HG03520 (cell line): ENCODE measurements around the gene NFKBIE.
"Not testable (repeated sequence)": the region's sequence is repeated elsewhere in the genome, so short reads cannot be mapped to it uniquely, and the experiment has no call there.

Source experiments
- ATAC-seq: cut with Tn5 transposase; IDR thresholded peaks from one replicate; pipeline ENCODE4 v1.9.1; 2021; ENCODE audit warnings: mild to moderate bottlenecking, moderate library complexity; ENCODE audit not compliant: unreplicated experiment

Gene NFKBIE

DNA sequence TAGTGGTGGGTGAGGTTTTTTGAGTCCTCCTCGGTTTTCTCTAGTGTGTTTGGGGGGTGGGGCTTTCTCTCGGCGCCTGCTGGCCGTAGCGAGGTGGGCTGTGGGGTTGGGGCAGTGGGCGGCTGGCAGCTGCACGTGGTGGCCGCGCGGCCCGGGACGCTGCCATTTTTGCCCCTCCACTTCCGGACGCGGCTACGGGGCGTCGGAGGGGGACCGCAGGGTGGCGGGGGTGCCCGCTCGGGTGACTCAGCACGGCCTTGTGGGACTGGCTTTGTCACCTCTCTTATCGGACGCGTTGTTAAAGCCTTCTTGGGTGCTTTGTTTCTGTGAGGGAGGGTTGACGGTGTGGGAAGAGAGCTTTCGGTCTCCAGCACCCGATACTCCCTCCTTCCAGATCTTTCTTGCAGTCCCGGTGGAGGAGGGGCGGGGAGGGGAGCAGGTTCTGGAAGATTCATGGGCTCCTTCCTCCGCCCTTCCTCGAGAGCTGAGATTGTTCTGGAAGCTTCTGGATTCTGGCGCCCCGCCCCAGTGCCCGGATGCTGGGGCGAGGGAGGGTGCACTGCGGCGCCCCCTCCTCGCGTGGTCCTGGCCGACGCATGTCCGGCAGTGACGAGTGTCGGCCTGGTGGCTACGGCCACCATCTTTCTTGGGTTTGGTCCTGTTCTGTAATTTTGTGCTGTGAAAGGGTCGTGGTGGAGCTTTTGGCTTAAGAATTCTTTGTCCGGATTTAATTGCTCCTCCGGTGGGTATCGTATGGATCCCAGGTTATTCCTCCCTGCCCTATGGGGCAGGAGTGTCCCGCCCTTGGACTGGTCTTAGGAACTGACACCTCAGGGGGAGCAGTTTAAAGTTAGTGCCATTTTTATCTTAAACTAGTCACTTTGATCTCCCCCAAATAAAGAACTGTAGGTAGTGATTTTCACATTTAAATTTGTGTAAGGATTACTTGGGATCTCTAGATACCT, 17.7 kb downstream of the NFKBIE start:
- ATAC-seq = peak; percentile 30

DNA sequence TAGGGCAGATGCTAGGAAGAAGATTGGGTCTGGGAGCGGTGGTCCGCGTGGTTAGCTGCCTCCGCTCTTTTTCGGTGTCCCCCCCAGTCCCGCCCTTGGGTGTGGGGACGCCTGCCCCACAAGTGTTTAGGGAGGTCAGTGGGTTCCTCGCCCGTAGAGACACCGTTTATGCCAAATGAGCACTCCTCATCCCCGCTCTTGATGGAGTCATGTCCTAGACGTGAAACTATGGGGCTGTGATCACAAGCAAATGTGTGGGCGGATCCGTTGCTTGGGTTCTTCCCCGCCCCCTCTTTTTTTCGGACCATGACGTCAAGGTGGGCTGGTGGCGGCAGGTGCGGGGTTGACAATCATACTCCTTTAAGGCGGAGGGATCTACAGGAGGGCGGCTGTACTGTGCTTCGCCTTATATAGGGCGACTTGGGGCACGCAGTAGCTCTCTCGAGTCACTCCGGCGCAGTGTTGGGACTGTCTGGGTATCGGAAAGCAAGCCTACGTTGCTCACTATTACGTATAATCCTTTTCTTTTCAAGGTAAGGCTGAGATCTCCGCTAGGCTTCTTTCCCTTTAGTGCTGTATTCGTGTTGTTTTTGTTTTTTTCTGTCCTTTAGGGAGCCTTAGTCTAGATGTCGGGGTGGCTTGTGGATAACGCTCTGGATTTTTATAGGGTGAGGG, 18.6 kb downstream of the NFKBIE start, which contains the start of gene HSP90AB1:
Gene HSP90AB1, plus strand, starts transcription at position 439 of the 675 bp plus-strand sequence. CDS start 1,529 bp downstream, outside the sequence.
- ATAC-seq = peak; percentile 60

DNA sequence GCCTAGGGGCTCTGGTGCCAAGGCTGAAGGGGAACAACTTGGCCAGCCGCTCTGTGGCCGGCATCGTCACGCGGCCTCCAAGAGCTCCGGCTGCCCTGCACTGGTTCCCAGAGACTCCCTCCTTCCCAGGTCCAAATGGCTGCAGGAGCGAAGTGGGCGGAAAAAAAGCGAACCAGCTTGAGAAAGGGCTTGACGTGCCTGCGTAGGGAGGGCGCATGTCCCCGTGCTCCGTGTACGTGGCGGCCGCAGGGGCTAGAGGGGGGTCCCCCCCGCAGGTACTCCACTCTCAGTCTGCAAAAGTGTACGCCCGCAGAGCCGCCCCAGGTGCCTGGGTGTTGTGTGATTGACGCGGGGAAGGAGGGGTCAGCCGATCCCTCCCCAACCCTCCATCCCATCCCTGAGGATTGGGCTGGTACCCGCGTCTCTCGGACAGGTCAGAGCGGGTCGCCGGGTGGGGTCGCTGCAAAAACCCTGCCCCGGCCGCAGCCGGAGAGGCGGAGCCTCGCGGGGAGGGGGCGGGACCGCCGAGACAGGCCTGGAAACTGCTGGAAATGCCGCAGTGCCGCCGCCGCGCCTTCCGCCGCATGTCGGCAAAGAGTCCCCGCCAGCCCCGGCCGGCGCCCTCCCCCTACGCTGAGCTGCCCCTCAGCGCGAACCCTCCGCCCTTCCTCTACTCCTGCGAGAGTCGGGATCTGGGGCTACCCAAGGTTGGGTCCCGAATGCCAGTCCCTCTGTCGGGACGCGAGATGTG, 19.3 kb downstream of the NFKBIE start:
- peak; percentile 36 for ATAC-seq

DNA sequence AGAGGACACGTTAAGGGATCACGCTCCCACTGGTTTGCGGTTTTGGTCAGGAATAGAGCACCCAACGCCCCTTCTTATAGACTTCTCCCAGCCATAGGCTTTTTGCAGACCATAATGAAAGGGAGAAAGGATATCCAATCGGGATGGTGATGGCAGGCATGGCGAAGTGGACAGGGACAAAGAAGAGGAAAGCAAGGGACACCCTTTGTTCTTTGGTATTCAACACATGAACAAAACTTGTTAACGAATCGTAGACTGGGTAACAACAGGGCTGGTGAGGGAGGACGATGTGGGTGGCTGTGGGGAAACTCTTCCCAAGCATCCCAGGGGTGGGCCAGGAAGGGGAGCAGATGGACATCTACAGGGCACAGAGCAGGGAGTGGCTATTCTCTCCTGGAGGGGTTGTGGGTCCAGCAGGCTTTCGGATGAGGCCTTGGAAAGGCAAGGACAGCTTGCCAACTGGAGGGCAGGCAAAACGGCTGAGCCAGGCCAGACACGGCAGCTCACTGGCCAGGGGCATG, 19.9 kb downstream of the NFKBIE start:
- ATAC-seq = no peak

DNA sequence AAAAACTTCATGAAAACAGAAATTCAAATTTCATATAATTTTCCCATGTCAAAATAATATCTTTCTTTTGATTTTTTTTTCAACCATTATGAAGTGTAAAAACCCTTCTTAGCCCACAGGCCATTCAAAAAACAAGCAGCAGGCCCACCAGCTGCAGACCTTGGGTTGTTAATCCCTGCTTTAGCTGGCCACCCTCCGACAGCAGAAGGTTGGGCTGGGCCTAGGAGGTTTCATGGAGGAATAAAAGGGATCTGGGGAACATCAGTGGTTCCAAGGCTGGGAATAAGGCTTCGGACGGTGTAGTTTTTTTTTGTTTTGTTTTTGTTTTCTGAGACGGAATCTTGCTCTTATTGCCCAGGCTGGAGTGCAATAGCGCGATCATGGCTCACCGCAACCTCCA, 22.0 kb downstream of the NFKBIE start:
- no peak for ATAC-seq

DNA sequence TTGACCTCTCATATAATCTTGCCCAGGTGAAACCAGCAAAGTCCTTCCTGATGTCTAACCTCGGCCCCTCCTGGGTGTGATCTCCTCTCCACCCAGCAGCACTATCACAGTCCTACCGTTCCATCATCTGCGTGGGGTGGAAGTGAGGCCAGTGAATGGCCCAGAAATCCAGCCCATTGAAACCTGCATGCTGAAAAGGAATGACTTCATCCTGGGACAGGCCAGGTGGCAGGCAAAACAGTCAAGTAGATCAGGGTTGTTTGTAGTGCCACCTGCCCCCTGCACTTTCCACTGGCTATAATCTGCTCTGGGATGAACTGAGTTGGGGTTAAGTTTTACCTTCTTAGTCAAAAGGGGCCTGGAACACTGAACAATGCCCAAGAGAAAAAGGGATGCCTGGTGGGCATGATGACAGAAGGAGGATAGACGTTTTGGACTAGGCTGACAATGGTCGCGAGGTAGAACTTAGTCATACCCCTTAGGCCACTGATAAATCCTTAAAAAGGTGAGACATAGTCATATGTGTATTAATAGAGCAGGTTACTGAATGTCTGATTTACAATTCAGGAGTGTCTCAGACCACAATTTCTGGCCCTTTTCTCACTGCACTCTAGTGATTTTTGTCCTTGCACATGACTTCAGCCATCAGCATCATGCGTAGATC, 26.5 kb downstream of the NFKBIE start:
- no peak for ATAC-seq

DNA sequence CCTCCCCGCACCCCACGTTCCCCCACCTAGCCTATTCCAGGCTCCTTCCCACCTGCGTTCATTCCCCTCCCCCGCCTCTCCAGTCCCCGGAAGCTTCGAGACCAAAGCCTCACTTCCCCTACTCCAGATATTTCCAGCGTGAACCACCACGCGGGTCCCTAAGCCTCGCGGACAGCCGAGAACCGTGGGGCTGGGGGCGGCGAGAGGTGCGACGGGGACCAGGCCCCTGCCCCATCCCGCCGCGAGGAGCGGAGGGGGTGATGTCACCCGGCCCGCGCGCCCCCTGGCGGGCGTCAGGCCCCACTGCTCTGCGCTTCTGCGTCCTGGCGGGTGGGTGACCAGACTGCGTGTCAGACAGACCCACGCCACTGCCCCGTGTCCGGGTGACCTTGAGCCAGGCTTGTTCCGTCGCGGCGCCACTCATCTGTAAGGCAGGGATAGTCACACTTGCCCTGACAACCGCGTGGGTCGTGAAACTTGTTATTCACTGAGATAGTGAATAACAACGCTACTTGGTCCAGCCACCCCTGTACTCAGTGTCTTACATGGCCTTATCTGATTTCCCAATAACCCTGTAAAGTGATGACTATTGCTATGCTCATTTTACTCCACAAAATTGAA, 27.4 kb downstream of the NFKBIE start:
- peak; percentile 74 for ATAC-seq

DNA sequence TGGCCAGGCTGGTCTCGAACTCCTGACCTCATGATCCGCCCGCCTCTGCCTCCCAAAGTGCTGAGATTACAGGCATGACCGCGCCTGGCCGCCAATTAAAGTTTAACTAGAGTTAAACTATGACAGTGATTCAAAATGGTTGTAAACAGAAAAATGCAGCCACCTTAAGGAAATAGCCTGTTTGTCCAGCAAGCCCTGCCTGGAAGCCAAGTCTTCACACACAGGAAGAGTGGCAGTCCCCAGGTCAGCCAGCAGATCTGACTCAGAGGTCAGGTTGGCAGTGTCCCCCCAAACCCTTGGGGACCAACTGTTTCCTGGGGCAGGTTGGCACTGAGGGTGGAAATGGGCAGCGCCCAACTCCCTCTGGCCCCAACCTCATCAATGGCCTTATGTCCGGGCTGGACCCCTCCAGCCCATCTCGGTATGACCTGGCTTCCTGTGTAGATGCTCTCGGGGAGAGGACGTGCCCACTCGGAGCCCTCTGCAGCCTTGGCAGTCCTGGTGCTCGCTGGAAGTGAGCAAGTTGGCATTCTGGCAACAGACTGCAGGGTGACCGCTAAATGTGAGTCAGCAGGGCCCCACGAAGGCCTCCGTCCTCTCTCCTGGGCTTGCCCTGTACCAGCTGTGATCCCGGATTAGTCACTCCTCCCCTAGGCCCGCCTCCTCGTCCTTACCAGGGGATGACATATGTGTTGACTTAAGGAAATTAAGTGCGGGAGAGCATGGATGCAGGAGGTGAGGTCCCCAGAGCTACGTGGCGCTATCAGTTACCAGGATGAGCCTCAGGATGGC, 28.1 kb downstream of the NFKBIE start:
- ATAC-seq = peak; percentile 35

DNA sequence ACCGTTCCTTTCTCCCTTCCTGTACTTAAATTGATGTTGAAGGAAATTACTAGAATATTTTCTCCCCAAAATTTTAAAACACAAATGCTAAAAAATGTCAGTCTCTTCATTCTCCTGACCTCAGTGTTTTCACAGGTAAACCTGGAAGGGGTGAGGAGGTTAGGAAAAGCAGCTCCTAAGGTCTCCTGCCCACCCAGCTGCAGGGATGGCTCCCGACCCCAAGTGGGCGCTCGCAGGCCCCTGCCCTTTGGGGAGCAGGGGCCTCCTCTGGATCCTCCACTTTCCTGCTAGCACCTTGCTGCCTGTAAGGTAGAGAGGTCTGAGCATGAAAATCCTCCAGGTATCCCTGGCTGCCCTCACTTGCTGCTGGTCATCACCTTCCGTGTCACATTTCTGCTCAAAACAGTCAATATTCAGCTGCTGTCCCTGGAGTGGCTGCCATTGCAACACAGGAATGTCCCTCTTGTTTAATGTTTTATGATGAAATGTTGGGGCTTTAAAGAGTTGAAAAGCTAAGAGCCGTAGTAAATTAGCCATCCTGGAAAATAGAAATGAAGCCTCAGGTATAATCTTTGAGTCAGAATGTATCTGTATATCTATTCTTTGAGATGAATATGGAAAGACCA, 29.3 kb downstream of the NFKBIE start:
- no peak for ATAC-seq

DNA sequence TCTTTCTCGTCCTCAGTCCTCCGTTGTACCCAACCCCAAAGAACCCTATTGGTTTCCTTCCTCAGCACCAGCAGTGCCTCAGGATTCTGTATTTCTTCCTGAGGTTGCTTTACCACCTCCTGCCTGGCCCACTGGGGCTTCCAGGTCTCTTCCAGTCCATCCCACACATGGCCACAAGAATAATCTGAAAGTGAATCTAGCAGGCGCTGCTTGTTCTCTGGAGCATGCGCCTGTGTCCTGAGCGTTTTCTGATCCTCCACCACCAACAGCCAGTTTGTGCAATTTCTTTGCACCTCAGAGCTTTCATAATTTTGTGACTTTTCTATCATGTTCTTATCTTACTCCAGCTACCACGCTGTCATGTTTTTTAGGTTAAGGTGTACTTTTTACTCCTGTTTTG, 30.1 kb downstream of the NFKBIE start:
- no peak for ATAC-seq

DNA sequence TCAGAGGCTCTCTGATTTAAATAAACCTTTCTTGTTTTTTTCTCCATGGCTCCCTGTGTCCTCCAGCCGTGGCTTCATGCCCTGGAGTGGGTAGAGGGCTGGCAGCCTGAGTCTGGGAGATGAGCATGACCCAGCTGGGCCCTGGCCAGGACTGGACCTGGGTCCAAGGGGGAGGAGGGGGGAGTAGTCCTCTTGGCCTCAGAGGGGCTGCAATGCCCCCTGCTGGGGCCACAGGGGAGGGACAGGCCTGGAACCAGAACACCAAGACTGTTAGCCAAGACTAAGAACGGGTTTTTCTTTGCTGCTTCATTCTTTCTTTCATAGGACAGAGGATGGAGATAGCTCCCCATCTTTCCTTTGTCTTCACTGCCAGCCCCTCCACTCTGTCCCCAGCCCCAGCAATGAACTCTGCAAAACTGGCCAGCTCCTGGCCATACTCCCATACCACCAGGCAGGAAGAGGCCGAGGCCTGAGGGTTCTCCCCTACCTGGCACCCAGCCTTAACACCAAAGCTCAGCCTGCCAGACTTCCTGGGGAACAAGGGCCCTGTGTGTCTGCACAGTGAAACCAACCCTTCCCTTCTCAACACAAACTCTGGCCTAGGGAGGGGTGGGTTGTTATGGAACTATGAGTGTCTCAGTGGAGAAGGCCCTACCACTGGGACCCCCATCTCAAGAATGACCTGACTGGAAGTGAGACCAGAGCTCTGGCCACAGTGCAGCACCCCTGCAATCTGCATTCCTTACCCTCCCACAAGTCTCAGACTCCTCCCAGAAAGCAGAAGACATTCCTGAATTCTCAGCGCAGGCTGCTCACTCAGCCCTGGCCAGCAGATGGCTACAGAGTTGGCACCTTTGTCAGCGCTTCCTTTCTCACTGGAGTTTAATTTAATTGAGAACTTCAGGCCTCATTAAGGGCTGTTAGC, 31.0 kb downstream of the NFKBIE start:
- no peak for ATAC-seq

DNA sequence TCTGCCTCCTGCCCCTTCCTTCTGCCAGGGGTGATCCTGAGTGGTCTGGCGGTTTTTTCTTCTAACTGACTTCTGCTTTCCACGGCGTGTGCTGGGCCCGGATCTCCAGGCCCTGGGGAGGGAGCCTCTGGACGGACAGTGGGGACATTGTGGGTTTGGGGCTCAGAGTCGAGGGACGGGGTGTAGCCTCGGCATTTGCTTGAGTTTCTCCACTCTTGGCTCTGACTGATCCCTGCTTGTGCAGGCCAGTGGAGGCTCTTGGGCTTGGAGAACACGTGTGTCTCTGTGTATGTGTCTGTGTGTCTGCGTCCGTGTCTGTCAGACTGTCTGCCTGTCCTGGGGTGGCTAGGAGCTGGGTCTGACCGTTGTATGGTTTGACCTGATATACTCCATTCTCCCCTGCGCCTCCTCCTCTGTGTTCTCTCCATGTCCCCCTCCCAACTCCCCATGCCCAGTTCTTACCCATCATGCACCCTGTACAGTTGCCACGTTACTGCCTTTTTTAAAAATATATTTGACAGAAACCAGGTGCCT, 31.7 kb downstream of the NFKBIE start:
- ATAC-seq = no peak

DNA sequence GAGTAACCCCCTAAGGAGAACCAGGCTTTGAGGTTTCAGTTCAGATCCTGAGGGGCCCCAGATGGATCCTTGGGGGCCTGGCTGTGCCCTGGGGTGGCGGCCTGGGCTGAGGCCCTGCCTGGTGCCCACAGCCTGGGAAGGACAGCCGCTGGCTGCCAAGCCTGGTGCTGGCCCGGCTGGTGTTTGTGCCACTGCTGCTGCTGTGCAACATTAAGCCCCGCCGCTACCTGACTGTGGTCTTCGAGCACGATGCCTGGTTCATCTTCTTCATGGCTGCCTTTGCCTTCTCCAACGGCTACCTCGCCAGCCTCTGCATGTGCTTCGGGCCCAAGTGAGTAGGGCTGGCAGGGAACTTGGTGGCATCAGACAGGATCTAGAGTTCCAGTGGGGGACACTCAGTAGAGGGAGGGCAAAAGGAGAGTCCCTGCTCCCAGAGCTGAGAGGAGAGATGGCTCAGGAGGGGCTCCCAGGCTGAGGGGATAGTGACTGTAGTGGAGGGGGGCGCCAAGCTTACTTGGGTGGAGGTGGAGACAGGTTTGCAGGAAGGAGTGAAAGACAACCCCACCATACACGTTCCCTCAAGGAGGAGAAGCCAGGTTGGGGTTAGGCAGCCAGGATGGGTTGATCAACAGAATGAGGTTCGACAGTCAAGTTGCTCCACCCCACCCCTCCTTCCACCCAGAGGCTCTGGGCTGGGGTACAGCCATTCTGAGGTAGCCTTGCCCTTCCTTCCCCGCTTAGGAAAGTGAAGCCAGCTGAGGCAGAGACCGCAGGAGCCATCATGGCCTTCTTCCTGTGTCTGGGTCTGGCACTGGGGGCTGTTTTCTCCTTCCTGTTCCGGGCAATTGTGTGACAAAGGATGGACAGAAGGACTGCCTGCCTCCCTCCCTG, 32.4 kb downstream of the NFKBIE start:
- no peak for ATAC-seq

DNA sequence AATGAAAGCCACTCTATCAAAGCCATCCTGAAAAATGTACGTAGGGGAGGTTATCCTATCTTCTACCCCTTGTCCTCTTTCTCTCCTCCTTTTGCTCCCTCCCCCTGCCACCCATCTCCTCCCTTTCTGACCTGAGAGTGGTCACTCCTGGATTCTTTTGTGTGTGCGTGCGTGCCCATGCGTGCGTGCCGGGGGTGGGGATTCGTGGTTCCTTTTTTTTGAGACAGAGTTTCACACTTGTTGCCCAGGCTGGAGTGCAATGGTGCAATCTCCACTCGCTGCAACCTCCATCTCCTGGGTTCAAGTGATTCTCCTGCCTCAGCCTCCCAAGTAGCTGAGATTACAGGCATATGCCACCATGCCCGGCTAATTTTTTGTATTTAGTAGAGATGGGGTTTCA, 33.9 kb downstream of the NFKBIE start:
- ATAC-seq = not testable (repeated sequence)

DNA sequence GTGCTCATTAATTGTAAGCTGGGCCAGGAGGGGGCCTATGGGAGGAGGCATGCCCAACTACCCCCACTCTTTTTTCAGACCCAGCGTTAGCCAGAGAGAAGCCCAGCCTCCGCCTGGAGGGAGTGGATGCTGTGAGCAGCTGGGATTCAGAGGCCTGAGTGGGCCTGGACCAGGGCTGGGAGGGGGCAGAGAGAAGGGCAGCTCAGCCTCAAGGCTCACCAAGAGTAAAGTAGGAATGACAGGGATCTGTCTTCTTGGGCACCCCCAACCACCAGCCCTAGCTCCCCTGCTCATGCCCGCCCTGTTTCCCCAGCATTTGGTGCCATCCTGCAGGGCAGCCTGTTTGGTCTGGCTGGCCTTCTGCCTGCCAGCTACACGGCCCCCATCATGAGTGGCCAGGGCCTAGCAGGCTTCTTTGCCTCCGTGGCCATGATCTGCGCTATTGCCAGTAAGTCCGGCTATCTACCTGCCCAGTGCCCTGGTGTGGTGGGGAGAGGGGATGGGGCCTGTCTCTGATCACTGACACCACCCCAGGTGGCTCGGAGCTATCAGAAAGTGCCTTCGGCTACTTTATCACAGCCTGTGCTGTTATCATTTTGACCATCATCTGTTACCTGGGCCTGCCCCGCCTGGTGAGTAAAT, 35.2 kb downstream of the NFKBIE start:
- no peak for ATAC-seq
